Neural cell (in vitro differentiated cells): ENCODE results near the gene FARP1. TPM values are rescaled to one million over a fixed set of nuclear protein-coding genes. Genes with fewer than 3 reads are reported as not detected.

Experiments used
- H2AFZ ChIP-seq: fragments of 200-600, 300-800 bp; sonication (generic), shearing (Covaris generic); 2 replicates; pipeline ENCODE4 v1.6.0; 2014; ENCODE audit warnings: low read depth, mild to moderate bottlenecking, antibody characterized with exemption, low read length, moderate library complexity
- H3F3A ChIP-seq: fragments of 200-600 bp; shearing (Covaris generic); 2 replicates; pipeline ENCODE4 v1.6.1; 2016; ENCODE audit warnings: mild to moderate bottlenecking, moderate library complexity, mixed read lengths, antibody characterized with exemption, low read length; ENCODE audit not compliant: insufficient read depth, poor library complexity, severe bottlenecking
- H3K27ac ChIP-seq: fragments of 200-600, 300-800 bp; sonication (generic), shearing (Covaris generic); 2 replicates; pipeline ENCODE4 v1.5.1; 2014; ENCODE audit warnings: mild to moderate bottlenecking, low read length, moderate library complexity
- H3K27me3 ChIP-seq: fragments of 300-800, 200-600 bp; sonication (generic), shearing (Covaris generic); 2 replicates; pipeline ENCODE4 v1.6.0; 2014; ENCODE audit warnings: mild to moderate bottlenecking, low read depth, low read length, moderate library complexity; ENCODE audit not compliant: insufficient read depth
- H3K36me3 ChIP-seq: fragments of 300-800, 200-600 bp; sonication (generic), shearing (Covaris generic); 2 replicates; pipeline ENCODE4 v1.5.1; 2014; ENCODE audit warnings: mild to moderate bottlenecking, antibody characterized with exemption, low read length, moderate library complexity; ENCODE audit not compliant: insufficient read depth
- H3K4me2 ChIP-seq: fragments of 300-800, 200-600 bp; sonication (generic), shearing (Covaris generic); 2 replicates; pipeline ENCODE4 v1.6.0; 2014; ENCODE audit warnings: mild to moderate bottlenecking, low read length
- H3K4me3 ChIP-seq: fragments of 300-800, 200-600 bp; sonication (generic), shearing (Covaris generic); 2 replicates; pipeline ENCODE4 v1.5.1; 2014; ENCODE audit warnings: mild to moderate bottlenecking, low read length, moderate library complexity
- H3K79me2 ChIP-seq: fragments of 200-600 bp; shearing (Covaris generic); replicated peaks from 2 replicates; pipeline ENCODE4 v1.6.0; 2014; ENCODE audit warnings: mild to moderate bottlenecking, low read length, moderate library complexity; ENCODE audit not compliant: insufficient read depth
- H3K9ac ChIP-seq: fragments of 300-800, 200-600 bp; sonication (generic), shearing (Covaris generic); 2 replicates; pipeline ENCODE4 v1.6.1; 2016; ENCODE audit warnings: mild to moderate bottlenecking, low read length, mixed read lengths
- H3K9me2 ChIP-seq: fragments of 200-600 bp; shearing (Covaris generic); 2 replicates; pipeline ENCODE4 v1.6.1; 2016; ENCODE audit warnings: mild to moderate bottlenecking, low read length, mixed read lengths; ENCODE audit not compliant: insufficient read depth
- H3K9me3 ChIP-seq: fragments of 200-600, 300-800 bp; sonication (generic), shearing (Covaris generic); 2 replicates; pipeline ENCODE4 v1.6.1; 2016; ENCODE audit warnings: mild to moderate bottlenecking, mixed run types, low read length, moderate library complexity, mixed read lengths
- H4K20me1 ChIP-seq: fragments of 200-600 bp; shearing (Covaris generic); 2 replicates; pipeline ENCODE4 v1.6.1; 2016; ENCODE audit warnings: mild to moderate bottlenecking, mixed run types; ENCODE audit not compliant: insufficient read depth
- CTCF ChIP-seq: fragments of 450-650 bp; IDR thresholded peaks from 2 replicates; pipeline ENCODE4 v1.5.1; 2014; ENCODE audit warnings: antibody characterized with exemption, mild to moderate bottlenecking, moderate library complexity; ENCODE audit not compliant: poor library complexity, severe bottlenecking
- EP300 ChIP-seq: fragments of 450-650 bp; conservative IDR thresholded peaks from 2 replicates; pipeline ENCODE4 v1.6.1; 2014; ENCODE audit warnings: antibody characterized with exemption, mild to moderate bottlenecking, moderate library complexity; ENCODE audit not compliant: poor library complexity, severe bottlenecking
- EZH2 ChIP-seq: fragments of 200-600, 300-800 bp; shearing (Covaris generic), sonication (generic); IDR thresholded peaks from 2 replicates; pipeline ENCODE4 v1.6.1; 2014; ENCODE audit warnings: antibody characterized with exemption, low read length, borderline replicate concordance, mild to moderate bottlenecking; ENCODE audit not compliant: insufficient read depth, poor library complexity, severe bottlenecking
- MXI1 ChIP-seq: fragments of 450-650 bp; conservative IDR thresholded peaks from 2 replicates; pipeline ENCODE4 v1.6.1; 2014; ENCODE audit warnings: antibody characterized with exemption, mild to moderate bottlenecking; ENCODE audit not compliant: poor library complexity, severe bottlenecking
- POLR2AphosphoS5 ChIP-seq: IDR thresholded peaks from 2 replicates; pipeline ENCODE4 v1.6.1; 2012
- RAD21 ChIP-seq: fragments of 450-650 bp; conservative IDR thresholded peaks from 2 replicates; pipeline ENCODE4 v1.6.1; 2014; ENCODE audit warnings: antibody characterized with exemption, mild to moderate bottlenecking, moderate library complexity
- SMC3 ChIP-seq: fragments of 450-650 bp; conservative IDR thresholded peaks from 2 replicates; pipeline ENCODE4 v1.6.1; 2014; ENCODE audit warnings: antibody characterized with exemption, mild to moderate bottlenecking, moderate library complexity; ENCODE audit not compliant: poor library complexity
- TAF1 ChIP-seq: IDR thresholded peaks from 2 replicates; pipeline ENCODE4 v1.6.1; 2012; ENCODE audit warnings: low read depth
- polyA plus RNA-seq: library from polyadenylated mRNA; depleted of rRNA; stranded (reverse); fragments of >200 nt; gene quantifications from 2 replicates; pipeline ENCODE4 v1.2.3, GENCODE V29; 2014
- TF ChIP-seq, protein P1 (sequence below): IDR thresholded peaks from 2 replicates; pipeline ENCODE4 v1.6.1; 2012; ENCODE audit warnings: borderline replicate concordance

The FARP1 gene
- polyA plus RNA-seq, 1 donor from 2014 or later, result 19.7 TPM

- Histone ChIP-seq H3K4me2 (no peak overlapping the region), H3K36me3 (peaks cover 6% of the 10 kb centered on the region), H3K9me2 (no peaks in the 10 kb centered on the region), H3K79me2 (peaks cover 78% of the 10 kb centered on the region), H3K4me3 (no peak overlapping the region), H3K27me3 (no peaks in the 10 kb centered on the region), H3F3A (no peaks in the 10 kb centered on the region), H4K20me1 (no peaks in the 10 kb centered on the region), H3K9ac (no peak overlapping the region), H3K27ac (no peak overlapping the region), H3K9me3 (no peaks in the 10 kb centered on the region), H2AFZ (no peak overlapping the region)
- TF ChIP-seq EZH2, result no peak
- TF ChIP-seq CTCF, result no peak
- TF ChIP-seq, protein P1, sequence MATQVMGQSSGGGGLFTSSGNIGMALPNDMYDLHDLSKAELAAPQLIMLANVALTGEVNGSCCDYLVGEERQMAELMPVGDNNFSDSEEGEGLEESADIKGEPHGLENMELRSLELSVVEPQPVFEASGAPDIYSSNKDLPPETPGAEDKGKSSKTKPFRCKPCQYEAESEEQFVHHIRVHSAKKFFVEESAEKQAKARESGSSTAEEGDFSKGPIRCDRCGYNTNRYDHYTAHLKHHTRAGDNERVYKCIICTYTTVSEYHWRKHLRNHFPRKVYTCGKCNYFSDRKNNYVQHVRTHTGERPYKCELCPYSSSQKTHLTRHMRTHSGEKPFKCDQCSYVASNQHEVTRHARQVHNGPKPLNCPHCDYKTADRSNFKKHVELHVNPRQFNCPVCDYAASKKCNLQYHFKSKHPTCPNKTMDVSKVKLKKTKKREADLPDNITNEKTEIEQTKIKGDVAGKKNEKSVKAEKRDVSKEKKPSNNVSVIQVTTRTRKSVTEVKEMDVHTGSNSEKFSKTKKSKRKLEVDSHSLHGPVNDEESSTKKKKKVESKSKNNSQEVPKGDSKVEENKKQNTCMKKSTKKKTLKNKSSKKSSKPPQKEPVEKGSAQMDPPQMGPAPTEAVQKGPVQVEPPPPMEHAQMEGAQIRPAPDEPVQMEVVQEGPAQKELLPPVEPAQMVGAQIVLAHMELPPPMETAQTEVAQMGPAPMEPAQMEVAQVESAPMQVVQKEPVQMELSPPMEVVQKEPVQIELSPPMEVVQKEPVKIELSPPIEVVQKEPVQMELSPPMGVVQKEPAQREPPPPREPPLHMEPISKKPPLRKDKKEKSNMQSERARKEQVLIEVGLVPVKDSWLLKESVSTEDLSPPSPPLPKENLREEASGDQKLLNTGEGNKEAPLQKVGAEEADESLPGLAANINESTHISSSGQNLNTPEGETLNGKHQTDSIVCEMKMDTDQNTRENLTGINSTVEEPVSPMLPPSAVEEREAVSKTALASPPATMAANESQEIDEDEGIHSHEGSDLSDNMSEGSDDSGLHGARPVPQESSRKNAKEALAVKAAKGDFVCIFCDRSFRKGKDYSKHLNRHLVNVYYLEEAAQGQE, result no peak
- no peak for TF ChIP-seq POLR2AphosphoS5
- no peak for TF ChIP-seq RAD21
- no peak for TF ChIP-seq TAF1
- no peak for TF ChIP-seq SMC3
- no peak for TF ChIP-seq MXI1
- no peak for TF ChIP-seq EP300
These were observed 12.7 kb downstream of the FARP1 start for GRCh38 chr13:98155475-98156109.

GRCh38 chr13:98156259-98156658, 13.4 kb downstream of the FARP1 start:
- TF ChIP-seq RAD21 (no peak), EZH2 (no peak), EP300 (no peak), CTCF (no peak), POLR2AphosphoS5 (no peak), TAF1 (no peak), SMC3 (no peak)
- TF ChIP-seq, protein P1, result no peak
- no peaks in the 10 kb centered on the region for H3K27me3 ChIP-seq
- no peaks in the 10 kb centered on the region for H3F3A ChIP-seq
- no peaks in the 10 kb centered on the region for H3K9me2 ChIP-seq
- H2AFZ ChIP-seq, result no peak overlapping the region
- no peak overlapping the region for H3K4me2 ChIP-seq
- H4K20me1 ChIP-seq, result no peaks in the 10 kb centered on the region
- H3K4me3 ChIP-seq, result no peak overlapping the region
- H3K27ac ChIP-seq, result no peak overlapping the region
- H3K9me3 ChIP-seq, result no peaks in the 10 kb centered on the region
- H3K79me2 ChIP-seq, result peaks cover 72% of the 10 kb centered on the region
- H3K9ac ChIP-seq, result no peak overlapping the region
- peaks cover 6% of the 10 kb centered on the region for H3K36me3 ChIP-seq
